HL-60 (cell line): ENCODE measurements around the gene USP43.

ENCODE experiments used
- CTCF ChIP-seq: IDR thresholded peaks from one replicate; pipeline ENCODE4 v1.5.1; 2011; ENCODE audit warnings: low read length, control low read depth, inconsistent platforms; ENCODE audit not compliant: insufficient read depth
- GABPA ChIP-seq: IDR thresholded peaks from 2 replicates; pipeline ENCODE4 v1.6.1; 2012; ENCODE audit warnings: low read depth
- POLR2AphosphoS5 ChIP-seq: IDR thresholded peaks from 2 replicates; pipeline ENCODE4 v1.6.1; 2012; ENCODE audit warnings: low read depth
- REST ChIP-seq: IDR thresholded peaks from 2 replicates; pipeline ENCODE4 v1.6.1; 2012; ENCODE audit warnings: low read depth; ENCODE audit not compliant: insufficient replicate concordance
- SPI1 ChIP-seq: IDR thresholded peaks from 2 replicates; pipeline ENCODE4 v1.6.1; 2012; ENCODE audit warnings: low read depth, mild to moderate bottlenecking, borderline replicate concordance

GRCh38 chr17:9661027-9661426, 15.7 kb downstream of the USP43 start:
- no peak for TF ChIP-seq CTCF
- no peak for TF ChIP-seq REST
- TF ChIP-seq POLR2AphosphoS5 = no peak
- TF ChIP-seq GABPA = no peak
- no peak for TF ChIP-seq SPI1
